ENCODE measurements around the gene ADAMTS12. TPM values are rescaled to one million over a fixed set of nuclear protein-coding genes. Genes with fewer than 3 reads are reported as not detected.

The ADAMTS12 gene
- total RNA-seq, 1 donor: under 0.01 TPM

- Histone ChIP-seq H3K27me3 (ENCODE audit: insufficient read depth, low read length) (no peaks in the 10 kb centered on the region), H3K4me1 (ENCODE audit: insufficient read depth, low read length) (no peaks in the 10 kb centered on the region), H3K4me3 (ENCODE audit: low read length) (no peak overlapping the region), H3K9me3 (ENCODE audit: low read depth, low read length) (no peaks in the 10 kb centered on the region)
These were observed 143.0 kb downstream of the ADAMTS12 start for GRCh38 chr5:33748754-33749153.

- no peaks in the 10 kb centered on the region for H3K27me3 ChIP-seq (ENCODE audit: insufficient read depth, low read length)
- no peaks in the 10 kb centered on the region for H3K4me1 ChIP-seq (ENCODE audit: insufficient read depth, low read length)
- no peak overlapping the region for H3K4me3 ChIP-seq (ENCODE audit: low read length)
- H3K9me3 ChIP-seq (ENCODE audit: low read depth, low read length): no peaks in the 10 kb centered on the region
These were observed 146.6 kb downstream of the ADAMTS12 start for GRCh38 chr5:33745101-33745770.

GRCh38 chr5:33743099-33743498 lies 148.7 kb downstream of the ADAMTS12 start:
- Histone ChIP-seq H3K27me3 (ENCODE audit: insufficient read depth, low read length) (no peaks in the 10 kb centered on the region), H3K9me3 (ENCODE audit: low read depth, low read length) (no peaks in the 10 kb centered on the region), H3K4me3 (ENCODE audit: low read length) (no peak overlapping the region), H3K4me1 (ENCODE audit: insufficient read depth, low read length) (no peaks in the 10 kb centered on the region)

- no peaks in the 10 kb centered on the region for H3K9me3 ChIP-seq (ENCODE audit: low read depth, low read length)
- H3K4me1 ChIP-seq (ENCODE audit: insufficient read depth, low read length): no peaks in the 10 kb centered on the region
- no peak overlapping the region for H3K4me3 ChIP-seq (ENCODE audit: low read length)
- no peaks in the 10 kb centered on the region for H3K27me3 ChIP-seq (ENCODE audit: insufficient read depth, low read length)
These were observed 149.6 kb downstream of the ADAMTS12 start for GRCh38 chr5:33742181-33742580.

- no peaks in the 10 kb centered on the region for H3K4me1 ChIP-seq (ENCODE audit: insufficient read depth, low read length)
- no peaks in the 10 kb centered on the region for H3K9me3 ChIP-seq (ENCODE audit: low read depth, low read length)
- no peak overlapping the region for H3K4me3 ChIP-seq (ENCODE audit: low read length)
- H3K27me3 ChIP-seq (ENCODE audit: insufficient read depth, low read length): no peaks in the 10 kb centered on the region
These were observed 152.8 kb downstream of the ADAMTS12 start for GRCh38 chr5:33738967-33739366.

GRCh38 chr5:33738097-33738496 lies 153.7 kb downstream of the ADAMTS12 start:
- Histone ChIP-seq H3K9me3 (ENCODE audit: low read depth, low read length) (no peaks in the 10 kb centered on the region), H3K4me3 (ENCODE audit: low read length) (no peak overlapping the region), H3K4me1 (ENCODE audit: insufficient read depth, low read length) (no peaks in the 10 kb centered on the region), H3K27me3 (ENCODE audit: insufficient read depth, low read length) (no peaks in the 10 kb centered on the region)

- Histone ChIP-seq H3K4me3 (ENCODE audit: low read length) (no peak overlapping the region), H3K27me3 (ENCODE audit: insufficient read depth, low read length) (no peaks in the 10 kb centered on the region), H3K9me3 (ENCODE audit: low read depth, low read length) (no peaks in the 10 kb centered on the region), H3K4me1 (ENCODE audit: insufficient read depth, low read length) (no peaks in the 10 kb centered on the region)
These were observed 154.1 kb downstream of the ADAMTS12 start for GRCh38 chr5:33737697-33738096.

GRCh38 chr5:33737284-33737683 lies 154.5 kb downstream of the ADAMTS12 start:
- no peaks in the 10 kb centered on the region for H3K4me1 ChIP-seq (ENCODE audit: insufficient read depth, low read length)
- H3K9me3 ChIP-seq (ENCODE audit: low read depth, low read length): no peaks in the 10 kb centered on the region

GRCh38 chr5:33736510-33736909 lies 155.3 kb downstream of the ADAMTS12 start:
- H3K4me1 ChIP-seq (ENCODE audit: insufficient read depth, low read length): no peaks in the 10 kb centered on the region
- no peaks in the 10 kb centered on the region for H3K9me3 ChIP-seq (ENCODE audit: low read depth, low read length)
- H3K4me3 ChIP-seq (ENCODE audit: low read length): no peak overlapping the region

More at GRCh38 chr5:33737284-33737683, 154.5 kb downstream of the ADAMTS12 start:
- no peak overlapping the region for H3K4me3 ChIP-seq (ENCODE audit: low read length)
- no peaks in the 10 kb centered on the region for H3K27me3 ChIP-seq (ENCODE audit: insufficient read depth, low read length)

GRCh38 chr5:33735072-33735471 lies 156.7 kb downstream of the ADAMTS12 start:
- H3K9me3 ChIP-seq (ENCODE audit: low read depth, low read length): no peaks in the 10 kb centered on the region
- H3K4me1 ChIP-seq (ENCODE audit: insufficient read depth, low read length): no peaks in the 10 kb centered on the region
- no peak overlapping the region for H3K4me3 ChIP-seq (ENCODE audit: low read length)
- H3K27me3 ChIP-seq (ENCODE audit: insufficient read depth, low read length): no peaks in the 10 kb centered on the region

More at GRCh38 chr5:33736510-33736909, 155.3 kb downstream of the ADAMTS12 start:
- H3K27me3 ChIP-seq (ENCODE audit: insufficient read depth, low read length): no peaks in the 10 kb centered on the region

- Histone ChIP-seq H3K27me3 (ENCODE audit: insufficient read depth, low read length) (no peaks in the 10 kb centered on the region), H3K4me3 (ENCODE audit: low read length) (no peak overlapping the region), H3K4me1 (ENCODE audit: insufficient read depth, low read length) (no peaks in the 10 kb centered on the region), H3K9me3 (ENCODE audit: low read depth, low read length) (no peaks in the 10 kb centered on the region)
These were observed 157.3 kb downstream of the ADAMTS12 start for GRCh38 chr5:33734537-33734936.

- Histone ChIP-seq H3K4me3 (ENCODE audit: low read length) (no peak overlapping the region), H3K4me1 (ENCODE audit: insufficient read depth, low read length) (no peaks in the 10 kb centered on the region), H3K27me3 (ENCODE audit: insufficient read depth, low read length) (no peaks in the 10 kb centered on the region), H3K9me3 (ENCODE audit: low read depth, low read length) (no peaks in the 10 kb centered on the region)
These were observed 158.6 kb downstream of the ADAMTS12 start for GRCh38 chr5:33733225-33733624.

- Histone ChIP-seq H3K4me1 (ENCODE audit: insufficient read depth, low read length) (no peaks in the 10 kb centered on the region), H3K4me3 (ENCODE audit: low read length) (no peak overlapping the region), H3K9me3 (ENCODE audit: low read depth, low read length) (no peaks in the 10 kb centered on the region), H3K27me3 (ENCODE audit: insufficient read depth, low read length) (no peaks in the 10 kb centered on the region)
These were observed 165.2 kb downstream of the ADAMTS12 start for GRCh38 chr5:33726422-33727165.

- Histone ChIP-seq H3K4me3 (ENCODE audit: low read length) (no peak overlapping the region), H3K9me3 (ENCODE audit: low read depth, low read length) (no peaks in the 10 kb centered on the region), H3K27me3 (ENCODE audit: insufficient read depth, low read length) (no peaks in the 10 kb centered on the region), H3K4me1 (ENCODE audit: insufficient read depth, low read length) (no peaks in the 10 kb centered on the region)
These were observed 166.0 kb downstream of the ADAMTS12 start for GRCh38 chr5:33725806-33726205.

- Histone ChIP-seq H3K27me3 (ENCODE audit: insufficient read depth, low read length) (no peaks in the 10 kb centered on the region), H3K4me3 (ENCODE audit: low read length) (no peak overlapping the region), H3K4me1 (ENCODE audit: insufficient read depth, low read length) (no peaks in the 10 kb centered on the region), H3K9me3 (ENCODE audit: low read depth, low read length) (no peaks in the 10 kb centered on the region)
These were observed 170.1 kb downstream of the ADAMTS12 start for GRCh38 chr5:33721491-33722200.

Data from mononuclear cell (primary cell).